Keratinocyte (primary cell): ENCODE measurements around the gene HDGFL2.

Experiments
- CTCF ChIP-seq, 3 experiments: IDR thresholded peaks in 1 of 3; conservative IDR thresholded peaks in 1 of 3; optimal IDR thresholded peaks in 1 of 3; 2 replicates in 2 of 3; 3 replicates in 1 of 3; pipeline versions ENCODE3 to v1.5.1; 2011; ENCODE audit warnings: low read length in 3 of 3, mild to moderate bottlenecking in 3 of 3, moderate library complexity in 2 of 3, control low read depth in 1 of 3, inconsistent platforms in 1 of 3; ENCODE audit not compliant: insufficient read depth in 2 of 3; ENCODE audit errors: extremely low read depth in 1 of 3
- EZH2 ChIP-seq: IDR thresholded peaks from one replicate; pipeline ENCODE4 v1.6.1; 2012; ENCODE audit warnings: inconsistent platforms, mild to moderate bottlenecking, low read length, moderate library complexity

- TF ChIP-seq CTCF (optimal IDR thresholded peaks at IDR 0.05 in 1 of 3, IDR thresholded peaks at IDR 0.05 in 1 of 3, conservative IDR thresholded peaks at IDR 0.05 in 1 of 3; ENCODE audit: extremely low read depth in 1 of 3, insufficient read depth in 2 of 3, low read length in 3 of 3) (no peak), EZH2 (no peak)
Measured at GRCh38 chr19:4521888-4522242, 49.8 kb downstream of the HDGFL2 start.
